Suprapubic skin (tissue), 4 donors: ENCODE data around the gene SMPD3. TPM values are rescaled to one million over a fixed set of nuclear protein-coding genes. Genes with fewer than 3 reads are reported as not detected.

Experiments used
- DNase-seq, 2 donors: peaks; one replicate each; pipeline ENCODE4 v3.0.0-alpha.2; 2019; ENCODE audit warnings: low spot score in 2 of 2
- H3K27ac ChIP-seq: fragments of 200-600 bp; sonication (generic); one replicate; pipeline ENCODE4 v1.5.1; 2019
- H3K27me3 ChIP-seq: fragments of 200-600 bp; sonication (generic); one replicate; pipeline ENCODE4 v1.5.1; 2019
- H3K36me3 ChIP-seq: fragments of 200-600 bp; sonication (generic); one replicate; pipeline ENCODE4 v1.5.1; 2019
- H3K4me1 ChIP-seq: fragments of 200-600 bp; sonication (generic); one replicate; pipeline ENCODE4 v1.5.1; 2019
- H3K4me3 ChIP-seq: fragments of 200-600 bp; sonication (generic); one replicate; pipeline ENCODE4 v1.5.1; 2019; ENCODE audit warnings: mild to moderate bottlenecking
- H3K9me3 ChIP-seq: fragments of 200-600 bp; sonication (generic); one replicate; pipeline ENCODE4 v1.5.1; 2019
- EP300 ChIP-seq: sonication (generic); formaldehyde crosslinking; IDR thresholded peaks from one replicate; pipeline ENCODE4 v1.6.1; 2017; ENCODE audit warnings: antibody characterized with exemption
- POLR2A ChIP-seq, 2 donors: fragments of 450-650 bp; IDR thresholded peaks; one replicate each; pipeline ENCODE4 v1.6.1; 2017; ENCODE audit warnings: antibody characterized with exemption in 2 of 2, mild to moderate bottlenecking in 2 of 2, moderate library complexity in 2 of 2
- POLR2AphosphoS5 ChIP-seq, 3 donors: sonication (generic); formaldehyde crosslinking; IDR thresholded peaks; one replicate each; pipeline ENCODE4 v1.6.1; 2017; ENCODE audit warnings: antibody characterized with exemption in 3 of 3
- WGBS: methylation state at CpG from one replicate; pipeline ENCODE4 v1.1.5; 2018; 5-methylcytosine and 5-hydroxymethylcytosine counted together
- total RNA-seq, 4 donors: library from RNA; depleted of rRNA; stranded (reverse); fragments of >200 nt; gene quantifications; one replicate each; pipeline ENCODE4 v1.1.0, GENCODE V29; 2016
- TF ChIP-seq, protein P1 (sequence below), 2 donors: fragments of 200-600 bp in 1 of 2; fragments of 450-650 bp in 1 of 2; sonication (generic) in 1 of 2; IDR thresholded peaks; one replicate each; pipeline ENCODE4 v1.5.1; 2016 to 2019; ENCODE audit warnings: antibody characterized with exemption in 2 of 2, mild to moderate bottlenecking in 1 of 2, moderate library complexity in 1 of 2

Gene SMPD3
- total RNA-seq, 4 donors from 2014 or later, result 26.2 to 64.9 (median 39.9) TPM

- Histone ChIP-seq H3K4me1 (peaks cover 29% of the 10 kb centered on the region), H3K36me3 (no peaks in the 10 kb centered on the region), H3K27me3 (no peaks in the 10 kb centered on the region), H3K4me3 (peak overlapping the region; percentile 17), H3K27ac (no peak overlapping the region), H3K9me3 (no peaks in the 10 kb centered on the region)
- DNase-seq, result no peak
- 50% methylated on average over 9 of the region's 11 CpGs for WGBS
- TF ChIP-seq, protein P1, sequence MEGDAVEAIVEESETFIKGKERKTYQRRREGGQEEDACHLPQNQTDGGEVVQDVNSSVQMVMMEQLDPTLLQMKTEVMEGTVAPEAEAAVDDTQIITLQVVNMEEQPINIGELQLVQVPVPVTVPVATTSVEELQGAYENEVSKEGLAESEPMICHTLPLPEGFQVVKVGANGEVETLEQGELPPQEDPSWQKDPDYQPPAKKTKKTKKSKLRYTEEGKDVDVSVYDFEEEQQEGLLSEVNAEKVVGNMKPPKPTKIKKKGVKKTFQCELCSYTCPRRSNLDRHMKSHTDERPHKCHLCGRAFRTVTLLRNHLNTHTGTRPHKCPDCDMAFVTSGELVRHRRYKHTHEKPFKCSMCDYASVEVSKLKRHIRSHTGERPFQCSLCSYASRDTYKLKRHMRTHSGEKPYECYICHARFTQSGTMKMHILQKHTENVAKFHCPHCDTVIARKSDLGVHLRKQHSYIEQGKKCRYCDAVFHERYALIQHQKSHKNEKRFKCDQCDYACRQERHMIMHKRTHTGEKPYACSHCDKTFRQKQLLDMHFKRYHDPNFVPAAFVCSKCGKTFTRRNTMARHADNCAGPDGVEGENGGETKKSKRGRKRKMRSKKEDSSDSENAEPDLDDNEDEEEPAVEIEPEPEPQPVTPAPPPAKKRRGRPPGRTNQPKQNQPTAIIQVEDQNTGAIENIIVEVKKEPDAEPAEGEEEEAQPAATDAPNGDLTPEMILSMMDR (IDR thresholded peaks at IDR 0.05), result no peak
- TF ChIP-seq POLR2A (IDR thresholded peaks at IDR 0.05), result no peak
- TF ChIP-seq EP300, result no peak
- no peak for TF ChIP-seq POLR2AphosphoS5 (IDR thresholded peaks at IDR 0.05)
Observed at GRCh38 chr16:68470461-68471150, 22.3 kb upstream of the SMPD3 start.

GRCh38 chr16:68469796-68470460, 21.6 kb upstream of the SMPD3 start:
- DNase-seq, result no peak
- Histone ChIP-seq H3K4me1 (peaks cover 29% of the 10 kb centered on the region), H3K27ac (no peak overlapping the region), H3K9me3 (no peaks in the 10 kb centered on the region), H3K4me3 (peak overlapping the region; percentile 17), H3K27me3 (no peaks in the 10 kb centered on the region), H3K36me3 (no peaks in the 10 kb centered on the region)
- TF ChIP-seq, protein P1 (IDR thresholded peaks at IDR 0.05), result no peak
- TF ChIP-seq EP300, result no peak
- no peak for TF ChIP-seq POLR2AphosphoS5 (IDR thresholded peaks at IDR 0.05)
- TF ChIP-seq POLR2A (IDR thresholded peaks at IDR 0.05), result no peak
- whole genome bisulfite sequencing, result 23% methylated on average over 11 of the region's 11 CpGs

DNA sequence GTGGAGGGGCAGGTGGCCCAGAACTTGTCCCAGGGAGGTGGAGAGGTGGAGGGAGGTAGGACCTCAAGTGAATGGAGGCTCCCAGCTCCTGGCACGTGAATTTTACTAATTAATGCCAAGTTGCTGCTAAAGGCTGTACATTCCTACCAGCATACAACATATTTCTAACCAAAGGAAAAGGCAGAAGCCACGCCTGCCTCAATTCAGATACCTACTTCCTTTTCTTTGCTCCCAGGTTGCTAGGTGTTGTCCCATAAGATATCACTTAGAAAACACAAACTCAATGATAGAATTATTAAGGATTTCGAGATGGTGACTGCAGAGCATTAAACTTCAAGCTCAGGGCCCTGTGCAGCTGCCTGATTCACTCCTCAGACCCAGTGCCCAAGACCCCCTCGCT, 20.5 kb upstream of the SMPD3 start:
- Histone ChIP-seq H3K27me3 (no peaks in the 10 kb centered on the region), H3K9me3 (no peaks in the 10 kb centered on the region), H3K4me1 (peaks cover 29% of the 10 kb centered on the region), H3K36me3 (no peaks in the 10 kb centered on the region), H3K4me3 (no peak overlapping the region), H3K27ac (no peak overlapping the region)
- DNase-seq, result no peak
- TF ChIP-seq POLR2A (IDR thresholded peaks at IDR 0.05) (no peak), POLR2AphosphoS5 (IDR thresholded peaks at IDR 0.05) (no peak), EP300 (no peak)
- TF ChIP-seq, protein P1 (IDR thresholded peaks at IDR 0.05), result no peak
- WGBS, result 58% methylated on average over 4 of the region's 4 CpGs

DNA sequence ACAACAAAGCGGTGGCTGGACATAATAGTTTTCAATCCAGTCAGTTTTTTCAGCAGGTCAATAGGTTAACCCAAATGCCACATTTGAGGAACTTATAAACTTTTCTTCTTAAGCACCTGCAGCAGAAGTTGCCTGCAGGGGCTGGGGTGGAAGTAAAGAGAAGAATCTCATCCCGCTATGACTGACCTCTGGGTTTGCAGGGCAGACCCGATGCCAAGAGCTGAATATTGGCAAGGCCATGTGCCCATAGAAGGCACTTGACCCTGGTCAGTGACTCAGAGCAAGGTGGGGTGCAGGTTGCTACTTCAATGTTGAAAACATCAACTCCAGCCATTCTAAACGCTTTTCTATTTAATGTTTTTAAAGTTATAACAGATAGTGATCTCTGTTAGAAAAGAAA, 17.9 kb upstream of the SMPD3 start:
- no peaks in the 10 kb centered on the region for H3K36me3 ChIP-seq
- H3K4me3 ChIP-seq, result no peak overlapping the region
- H3K27ac ChIP-seq, result no peak overlapping the region
- TF ChIP-seq POLR2AphosphoS5 (IDR thresholded peaks at IDR 0.05) (no peak), POLR2A (IDR thresholded peaks at IDR 0.05) (no peak), EP300 (no peak)
- TF ChIP-seq, protein P1 (IDR thresholded peaks at IDR 0.05), result no peak
- no peaks in the 10 kb centered on the region for H3K9me3 ChIP-seq
- WGBS, result 61% methylated on average over 4 of the region's 4 CpGs
- H3K27me3 ChIP-seq, result peaks cover 3% of the 10 kb centered on the region
- H3K4me1 ChIP-seq, result peaks cover 22% of the 10 kb centered on the region
- no peak for DNase-seq

GRCh38 chr16:68463904-68464303, 15.6 kb upstream of the SMPD3 start:
- Histone ChIP-seq H3K36me3 (no peaks in the 10 kb centered on the region), H3K4me3 (no peak overlapping the region), H3K4me1 (peaks cover 5% of the 10 kb centered on the region), H3K27ac (no peak overlapping the region), H3K9me3 (no peaks in the 10 kb centered on the region), H3K27me3 (peaks cover 3% of the 10 kb centered on the region)
- WGBS, result 86% methylated on average over 2 of the region's 2 CpGs
- TF ChIP-seq, protein P1 (IDR thresholded peaks at IDR 0.05), result no peak
- TF ChIP-seq EP300 (no peak), POLR2A (IDR thresholded peaks at IDR 0.05) (no peak), POLR2AphosphoS5 (IDR thresholded peaks at IDR 0.05) (no peak)
- DNase-seq, result no peak
